Activated naive CD4-positive, alpha-beta T cell treated with Interleukin-2 at 50 U/mL for 16 hours (primary cell): ENCODE measurements around the gene SLC17A7.

ENCODE experiments used
- DNase-seq: peaks from one replicate; pipeline ENCODE4 v3.0.0-alpha.2; 2020

Gene SLC17A7

GRCh38 chr19:49427339-49427738, 14.0 kb downstream of the SLC17A7 start:
- DNase-seq = no peak

- DNase-seq = no peak
Observed at GRCh38 chr19:49425922-49426592, 15.3 kb downstream of the SLC17A7 start.

GRCh38 chr19:49425178-49425577, 16.1 kb downstream of the SLC17A7 start, which contains the start of gene GFY:
Gene GFY (plus strand): TSS chr19:49425388. CDS start chr19:49426431, 1,043 bp downstream.
- no peak for DNase-seq

- no peak for DNase-seq
Observed at GRCh38 chr19:49423985-49424303, 17.4 kb downstream of the SLC17A7 start.

GRCh38 chr19:49423071-49423984, 18.0 kb downstream of the SLC17A7 start, which contains the start of gene PTH2:
Gene PTH2 (minus strand): TSS chr19:49423441. CDS start chr19:49423339, 102 bp downstream.
- no peak for DNase-seq

GRCh38 chr19:49422407-49423070, 18.8 kb downstream of the SLC17A7 start:
- DNase-seq = peak; percentile 48

- DNase-seq = no peak
Observed at GRCh38 chr19:49421878-49422202, 19.5 kb downstream of the SLC17A7 start.

- peak; percentile 29 for DNase-seq
Observed at GRCh38 chr19:49421039-49421877, 20.1 kb downstream of the SLC17A7 start.

GRCh38 chr19:49420227-49420626, 21.1 kb downstream of the SLC17A7 start:
- no peak for DNase-seq

- no peak for DNase-seq
Observed at GRCh38 chr19:49419173-49419572, 22.2 kb downstream of the SLC17A7 start.

GRCh38 chr19:49418511-49418910, 22.8 kb downstream of the SLC17A7 start:
- no peak for DNase-seq

- no peak for DNase-seq
Observed at GRCh38 chr19:49417088-49417487, 24.2 kb downstream of the SLC17A7 start.

- DNase-seq = no peak
Observed at GRCh38 chr19:49415810-49416200, 25.5 kb downstream of the SLC17A7 start.

GRCh38 chr19:49415102-49415809, 26.1 kb downstream of the SLC17A7 start:
- DNase-seq = no peak

GRCh38 chr19:49414256-49414655, 27.1 kb downstream of the SLC17A7 start:
- DNase-seq = no peak

- no peak for DNase-seq
Observed at GRCh38 chr19:49413348-49413747, 28.0 kb downstream of the SLC17A7 start.

- DNase-seq = no peak
Observed at GRCh38 chr19:49411681-49412326, 29.5 kb downstream of the SLC17A7 start.

GRCh38 chr19:49409441-49410029, 31.8 kb downstream of the SLC17A7 start:
- DNase-seq = no peak

- DNase-seq = no peak
Observed at GRCh38 chr19:49408816-49409440, 32.4 kb downstream of the SLC17A7 start.

GRCh38 chr19:49407482-49408015, 33.8 kb downstream of the SLC17A7 start:
- DNase-seq = no peak
